GM23248 (cell line): Measurements from ENCODE around the gene INTS3. TPM values are rescaled to one million over a fixed set of nuclear protein-coding genes. Genes with fewer than 3 reads are reported as not detected.

Experiments
- DNase-seq: peaks from one replicate; pipeline ENCODE4 v3.0.0-alpha.2; 2015
- H2AFZ ChIP-seq: fragments of 200-600 bp; sonication (generic); 2 replicates; pipeline ENCODE4 v1.6.1; 2016; ENCODE audit warnings: antibody characterized with exemption
- H3F3A ChIP-seq: fragments of 200-600 bp; sonication (generic); 2 replicates; pipeline ENCODE4 v1.6.1; 2016; ENCODE audit warnings: mild to moderate bottlenecking, antibody characterized with exemption, mixed run types; ENCODE audit not compliant: insufficient read depth
- H3K27ac ChIP-seq: fragments of 200-600 bp; sonication (generic); 2 replicates; pipeline ENCODE4 v1.5.1; 2016; ENCODE audit warnings: mild to moderate bottlenecking
- H3K27me3 ChIP-seq: fragments of 200-600 bp; sonication (generic); replicated peaks from 2 replicates; pipeline ENCODE4 v1.6.1; 2016; ENCODE audit warnings: mild to moderate bottlenecking; ENCODE audit not compliant: insufficient read depth
- H3K36me3 ChIP-seq: fragments of 200-600 bp; sonication (generic); 2 replicates; pipeline ENCODE4 v1.6.1; 2016; ENCODE audit warnings: low read depth, mild to moderate bottlenecking
- H3K4me1 ChIP-seq: fragments of 200-600 bp; sonication (generic); 2 replicates; pipeline ENCODE4 v1.6.1; 2016; ENCODE audit warnings: mild to moderate bottlenecking; ENCODE audit not compliant: insufficient read depth
- H3K4me2 ChIP-seq: fragments of 200-600 bp; sonication (generic); one replicate; pipeline ENCODE4 v1.6.1; 2016; ENCODE audit warnings: mild to moderate bottlenecking; ENCODE audit not compliant: unreplicated experiment
- H3K4me3 ChIP-seq: fragments of 200-600 bp; sonication (generic); 2 replicates; pipeline ENCODE4 v1.5.1; 2016; ENCODE audit warnings: mild to moderate bottlenecking
- H3K79me2 ChIP-seq: fragments of 200-600 bp; sonication (generic); 2 replicates; pipeline ENCODE4 v1.6.1; 2016; ENCODE audit warnings: mild to moderate bottlenecking; ENCODE audit not compliant: insufficient read depth
- H3K9ac ChIP-seq: fragments of 200-600 bp; sonication (generic); 2 replicates; pipeline ENCODE4 v1.6.1; 2016; ENCODE audit warnings: mild to moderate bottlenecking
- H3K9me2 ChIP-seq: fragments of 200-600 bp; sonication (generic); 2 replicates; pipeline ENCODE4 v1.6.1; 2016; ENCODE audit warnings: mixed run types, mild to moderate bottlenecking, moderate library complexity; ENCODE audit not compliant: insufficient read depth
- H3K9me3 ChIP-seq: fragments of 200-600 bp; sonication (generic); one replicate; pipeline ENCODE4 v1.6.1; 2017; ENCODE audit warnings: low read depth
- H4K20me1 ChIP-seq: fragments of 200-600 bp; sonication (generic); 2 replicates; pipeline ENCODE4 v1.6.0; 2016; ENCODE audit not compliant: insufficient read depth
- EZH2 ChIP-seq: fragments of 200-600 bp; sonication (generic); IDR thresholded peaks from 2 replicates; pipeline ENCODE4 v1.6.1; 2018; ENCODE audit warnings: antibody characterized with exemption, mild to moderate bottlenecking; ENCODE audit not compliant: insufficient read depth, poor library complexity, severe bottlenecking
- EZH2phosphoT487 ChIP-seq: fragments of 200-600 bp; sonication (generic); IDR thresholded peaks from 2 replicates; pipeline ENCODE4 v1.6.1; 2018; ENCODE audit warnings: antibody characterized with exemption, moderate library complexity, mild to moderate bottlenecking, low read depth; ENCODE audit not compliant: insufficient read depth
- WGBS, 2 experiments: methylation state at CpG; one replicate each; pipeline ENCODE4 v1.1.6; 2015 to 2017; ENCODE audit warnings: low lambda C conversion rate in 2 of 2, low coverage in 1 of 2; ENCODE audit errors: missing lambda C conversion rate in 2 of 2; 5-methylcytosine and 5-hydroxymethylcytosine counted together
- in situ Hi-C: fragments of 300-500 bp; cut with MboI; formaldehyde crosslinking; loops from 2 replicates; pipeline ENCODE4 v1.15.0; 2020
- polyA plus RNA-seq: library from polyadenylated mRNA; unstranded; fragments of >200 nt; fragmentation: Nextera tagmentation; extraction: Ambion mirVana; gene quantifications from 2 replicates; pipeline ENCODE4 v1.2.1, GENCODE V29; 2016
- total RNA-seq: library from RNA; depleted of rRNA; stranded (reverse); fragments of >200 nt; shearing (Covaris generic); gene quantifications from 2 replicates; pipeline ENCODE4 v1.2.3, GENCODE V29; 2014

INTS3 gene
- total and polyA plus RNA-seq, 2 experiments from 2014 or later: 19.9 to 40.2 TPM

DNA sequence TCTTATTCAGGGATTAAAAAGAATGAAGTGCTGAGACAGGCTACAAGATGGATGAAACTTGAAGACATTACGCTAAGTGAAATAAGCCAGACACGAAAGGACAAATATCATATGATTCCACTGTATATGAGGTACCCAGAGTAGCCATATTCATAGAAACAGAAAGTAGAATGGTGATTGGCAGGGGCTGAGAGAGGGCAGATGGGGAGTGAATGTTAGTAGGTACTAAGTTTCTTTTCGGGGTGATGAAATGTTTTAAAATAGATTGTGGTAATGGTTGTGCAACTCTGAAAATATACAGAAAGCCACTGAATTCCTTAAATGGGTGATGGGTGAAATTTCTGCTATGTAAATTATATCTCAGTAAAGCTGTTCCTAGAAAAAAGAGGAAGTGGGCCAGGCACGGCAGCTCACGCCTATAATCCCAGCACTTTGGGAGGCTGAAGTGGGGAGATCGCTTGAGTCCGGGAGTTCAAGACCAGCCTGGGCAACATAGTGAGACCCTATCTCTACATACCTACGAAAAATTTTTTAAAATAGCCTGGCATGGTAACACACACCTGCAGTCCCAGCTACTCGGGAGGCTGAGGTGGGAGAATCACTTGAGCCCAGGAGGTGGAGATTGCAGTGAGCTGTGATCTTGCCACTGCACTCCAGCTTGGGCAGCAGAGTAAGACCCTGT lies 63.3 kb downstream of the INTS3 start:
- H3K27ac ChIP-seq: peak overlapping the region; percentile 99
- H3K79me2 ChIP-seq: no peaks in the 10 kb centered on the region
- no peaks in the 10 kb centered on the region for H3K36me3 ChIP-seq
- no peaks in the 10 kb centered on the region for H3K9me3 ChIP-seq
- peaks cover 22% of the 10 kb centered on the region for H3F3A ChIP-seq
- no peaks in the 10 kb centered on the region for H3K27me3 ChIP-seq
- H3K9me2 ChIP-seq: no peaks in the 10 kb centered on the region
- H3K9ac ChIP-seq: peak overlapping the region; percentile 88
- TF ChIP-seq EZH2 (no peak), EZH2phosphoT487 (no peak)
- H4K20me1 ChIP-seq: no peaks in the 10 kb centered on the region
- in situ Hi-C loops: no loop called here
- H3K4me1 ChIP-seq: peaks cover 21% of the 10 kb centered on the region
- peak overlapping the region; percentile 94 for H2AFZ ChIP-seq
- 12 to 18% methylated on average over 9 of the region's 9 CpGs for WGBS, 2 experiments
- peak overlapping the region; percentile 99 for H3K4me2 ChIP-seq
- peak overlapping the region; percentile 77 for H3K4me3 ChIP-seq
- DNase-seq: peak; percentile 91

DNA sequence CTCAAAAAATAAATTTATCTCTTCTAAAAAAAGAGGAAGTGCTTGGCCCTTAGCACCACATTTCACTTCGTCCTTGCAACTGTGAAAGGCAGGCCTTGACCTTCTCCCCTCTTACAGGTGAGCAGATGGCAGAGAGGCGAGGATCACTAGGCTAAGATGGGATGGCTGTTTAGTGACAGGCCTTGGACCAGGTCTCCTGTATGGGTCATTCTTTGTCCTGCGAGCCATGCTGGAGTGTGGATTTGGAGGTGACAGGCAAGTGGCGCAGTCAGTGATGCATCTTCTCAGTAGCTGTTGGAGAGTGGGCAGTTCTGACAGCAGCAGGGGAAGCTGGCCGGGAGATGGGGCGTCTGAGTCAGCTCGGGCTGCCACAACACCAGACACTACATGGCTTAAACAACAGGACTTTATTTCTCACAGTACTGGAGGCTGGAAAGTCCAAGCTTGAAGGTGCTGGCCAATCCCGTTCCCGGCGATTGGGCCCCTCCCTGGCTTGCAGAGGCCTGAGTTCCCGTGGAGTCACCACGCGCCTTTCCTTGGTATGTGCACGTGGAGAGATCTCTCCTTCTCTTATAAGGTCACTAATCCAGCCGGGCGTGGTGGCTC lies 63.9 kb downstream of the INTS3 start:
- peak overlapping the region; percentile 94 for H2AFZ ChIP-seq
- H3K79me2 ChIP-seq: no peaks in the 10 kb centered on the region
- WGBS, 2 experiments: 74 to 75% methylated on average over 16 of the region's 16 CpGs
- H3K9ac ChIP-seq: peak overlapping the region; percentile 88
- H3K4me3 ChIP-seq: peak overlapping the region; percentile 77
- no peaks in the 10 kb centered on the region for H3K9me2 ChIP-seq
- no peaks in the 10 kb centered on the region for H3K9me3 ChIP-seq
- H3K4me2 ChIP-seq: peak overlapping the region; percentile 99
- H3K36me3 ChIP-seq: no peaks in the 10 kb centered on the region
- peaks cover 22% of the 10 kb centered on the region for H3F3A ChIP-seq
- DNase-seq: peak; percentile 85
- H3K4me1 ChIP-seq: peaks cover 21% of the 10 kb centered on the region
- no peaks in the 10 kb centered on the region for H4K20me1 ChIP-seq
- H3K27ac ChIP-seq: peak overlapping the region; percentile 99
- in situ Hi-C loops: no loop called here
- no peak for TF ChIP-seq EZH2
- no peak for TF ChIP-seq EZH2phosphoT487
- H3K27me3 ChIP-seq: no peaks in the 10 kb centered on the region

DNA sequence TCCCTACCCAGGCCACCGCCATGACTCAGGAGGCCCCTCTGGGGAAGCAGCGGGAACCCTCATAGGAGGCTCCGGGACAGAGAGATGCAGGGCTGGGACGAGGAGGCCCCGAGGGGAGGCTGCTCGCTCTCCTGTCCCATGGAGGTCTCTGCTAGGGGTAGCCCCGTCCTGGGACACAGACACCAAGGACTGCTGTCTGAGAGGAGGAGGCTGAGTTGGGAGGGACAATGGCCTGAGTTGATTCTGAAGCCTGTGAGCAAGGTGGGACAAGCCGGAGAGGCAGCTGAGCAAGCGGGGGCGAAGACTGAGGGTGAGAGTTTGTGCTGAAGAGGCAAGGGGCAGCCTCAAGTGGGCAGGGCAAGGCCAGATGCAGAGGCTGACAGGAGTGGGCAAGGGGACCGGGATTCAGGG lies 64.8 kb downstream of the INTS3 start:
- Histone ChIP-seq H4K20me1 (no peaks in the 10 kb centered on the region), H3K27ac (no peak overlapping the region), H3K4me3 (no peak overlapping the region), H3K4me1 (peaks cover 21% of the 10 kb centered on the region), H3K36me3 (no peaks in the 10 kb centered on the region), H2AFZ (no peak overlapping the region), H3K9me2 (no peaks in the 10 kb centered on the region), H3K27me3 (no peaks in the 10 kb centered on the region), H3K4me2 (no peak overlapping the region), H3K79me2 (no peaks in the 10 kb centered on the region), H3F3A (peaks cover 22% of the 10 kb centered on the region), H3K9ac (no peak overlapping the region), H3K9me3 (no peaks in the 10 kb centered on the region)
- in situ Hi-C loops: no loop called here
- no peak for TF ChIP-seq EZH2
- TF ChIP-seq EZH2phosphoT487: no peak
- no peak for DNase-seq
- 89 to 93% methylated on average over 11 of the region's 11 CpGs for WGBS, 2 experiments

DNA sequence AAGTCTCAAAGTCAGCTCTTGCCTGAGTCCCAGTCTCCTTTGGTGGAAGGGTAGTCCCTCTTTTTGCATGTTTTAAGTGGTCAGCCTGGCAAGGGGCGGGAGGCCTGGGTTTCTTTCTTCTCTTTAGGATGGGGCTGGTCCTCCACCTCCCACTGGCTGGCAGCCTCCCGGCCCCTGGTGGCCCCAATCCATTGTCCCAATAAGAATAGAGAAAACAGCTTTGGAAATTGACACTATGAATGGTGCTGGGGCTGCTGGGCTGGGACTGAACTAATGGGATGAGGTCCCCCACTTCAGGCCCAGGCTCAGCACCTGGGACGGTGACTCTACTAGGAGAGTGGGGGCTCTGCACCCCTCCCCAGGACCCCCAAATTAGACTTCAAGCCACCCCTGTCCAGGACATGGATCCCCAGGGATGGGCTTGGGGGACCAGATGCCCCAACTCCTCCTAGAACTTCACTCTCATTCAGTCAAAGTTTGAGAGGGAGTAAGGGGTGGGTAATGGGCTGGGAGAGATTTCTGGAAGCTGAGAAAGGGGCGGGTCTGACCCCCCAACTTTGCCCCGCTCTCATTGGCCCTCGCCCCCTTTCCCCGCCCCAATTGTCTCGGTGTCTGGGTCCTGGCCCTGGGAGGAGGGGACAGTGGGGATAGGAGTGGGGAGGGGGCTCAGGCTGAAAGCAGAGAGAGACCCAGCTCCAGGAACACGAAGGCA lies 65.6 kb downstream of the INTS3 start:
- no peak overlapping the region for H3K9ac ChIP-seq
- no peak overlapping the region for H2AFZ ChIP-seq
- no peak overlapping the region for H3K27ac ChIP-seq
- TF ChIP-seq EZH2: no peak
- TF ChIP-seq EZH2phosphoT487: no peak
- H3K79me2 ChIP-seq: no peaks in the 10 kb centered on the region
- H3K4me1 ChIP-seq: peaks cover 21% of the 10 kb centered on the region
- H3K4me3 ChIP-seq: no peak overlapping the region
- no peaks in the 10 kb centered on the region for H3K9me3 ChIP-seq
- no peaks in the 10 kb centered on the region for H4K20me1 ChIP-seq
- H3K4me2 ChIP-seq: no peak overlapping the region
- peaks cover 22% of the 10 kb centered on the region for H3F3A ChIP-seq
- H3K36me3 ChIP-seq: no peaks in the 10 kb centered on the region
- 57 to 63% methylated on average over 4 to 9 of the region's 9 CpGs for WGBS, 2 experiments
- H3K27me3 ChIP-seq: no peaks in the 10 kb centered on the region
- in situ Hi-C loops: no loop called here
- no peaks in the 10 kb centered on the region for H3K9me2 ChIP-seq
- no peak for DNase-seq
